GM12872 (cell line): ENCODE data around the gene SOX3.

Source experiments
- TF ChIP-seq, protein P1 (sequence below): IDR thresholded peaks from 3 replicates; pipeline ENCODE4 v1.5.1; 2011; ENCODE audit warnings: low read depth, mild to moderate bottlenecking, low read length, moderate library complexity; ENCODE audit not compliant: insufficient read depth

The SOX3 gene

DNA sequence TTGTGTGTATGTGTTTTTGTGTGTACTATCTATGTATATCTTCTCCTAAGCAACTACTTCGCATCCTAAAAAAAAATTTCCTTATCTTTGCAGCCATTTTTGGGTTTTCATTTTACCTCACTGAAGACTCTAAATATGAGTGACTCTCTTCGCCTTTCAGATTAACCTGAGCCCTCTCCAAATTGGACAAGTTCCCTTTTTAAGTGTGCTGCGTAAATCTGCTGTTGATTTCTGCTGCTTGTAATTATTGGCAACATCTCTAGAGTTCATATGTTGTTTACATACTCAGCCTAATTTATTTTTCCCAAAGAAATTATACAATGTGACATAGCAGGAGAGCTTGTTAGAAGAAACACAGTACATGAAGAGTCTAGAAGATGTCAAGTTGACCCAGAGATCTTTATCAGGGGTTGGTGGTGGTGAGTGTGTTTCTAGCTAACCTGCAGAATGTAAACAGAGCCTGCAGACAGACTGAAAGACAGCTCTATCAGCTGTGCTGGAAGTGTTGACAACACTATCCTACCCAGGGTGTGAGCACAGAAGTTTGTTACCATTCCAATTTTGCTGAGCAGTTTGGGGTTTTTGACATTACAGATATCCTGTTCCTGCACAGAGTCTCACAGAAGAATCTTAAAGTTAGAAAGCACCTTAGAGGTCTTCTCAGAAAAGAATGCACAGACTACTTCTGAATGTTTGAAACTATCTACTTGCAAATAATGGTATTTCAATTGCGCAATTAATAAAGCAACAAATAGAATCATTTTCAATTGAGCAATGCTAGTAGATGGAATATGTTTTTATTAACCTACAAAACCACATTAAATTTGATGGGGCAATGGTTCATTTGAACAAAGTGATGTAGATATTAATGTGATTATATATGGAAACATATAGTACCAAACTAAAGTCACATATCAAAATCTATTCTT is 12.5 kb downstream of the SOX3 start:
- TF ChIP-seq, protein P1, sequence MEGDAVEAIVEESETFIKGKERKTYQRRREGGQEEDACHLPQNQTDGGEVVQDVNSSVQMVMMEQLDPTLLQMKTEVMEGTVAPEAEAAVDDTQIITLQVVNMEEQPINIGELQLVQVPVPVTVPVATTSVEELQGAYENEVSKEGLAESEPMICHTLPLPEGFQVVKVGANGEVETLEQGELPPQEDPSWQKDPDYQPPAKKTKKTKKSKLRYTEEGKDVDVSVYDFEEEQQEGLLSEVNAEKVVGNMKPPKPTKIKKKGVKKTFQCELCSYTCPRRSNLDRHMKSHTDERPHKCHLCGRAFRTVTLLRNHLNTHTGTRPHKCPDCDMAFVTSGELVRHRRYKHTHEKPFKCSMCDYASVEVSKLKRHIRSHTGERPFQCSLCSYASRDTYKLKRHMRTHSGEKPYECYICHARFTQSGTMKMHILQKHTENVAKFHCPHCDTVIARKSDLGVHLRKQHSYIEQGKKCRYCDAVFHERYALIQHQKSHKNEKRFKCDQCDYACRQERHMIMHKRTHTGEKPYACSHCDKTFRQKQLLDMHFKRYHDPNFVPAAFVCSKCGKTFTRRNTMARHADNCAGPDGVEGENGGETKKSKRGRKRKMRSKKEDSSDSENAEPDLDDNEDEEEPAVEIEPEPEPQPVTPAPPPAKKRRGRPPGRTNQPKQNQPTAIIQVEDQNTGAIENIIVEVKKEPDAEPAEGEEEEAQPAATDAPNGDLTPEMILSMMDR: no peak

DNA sequence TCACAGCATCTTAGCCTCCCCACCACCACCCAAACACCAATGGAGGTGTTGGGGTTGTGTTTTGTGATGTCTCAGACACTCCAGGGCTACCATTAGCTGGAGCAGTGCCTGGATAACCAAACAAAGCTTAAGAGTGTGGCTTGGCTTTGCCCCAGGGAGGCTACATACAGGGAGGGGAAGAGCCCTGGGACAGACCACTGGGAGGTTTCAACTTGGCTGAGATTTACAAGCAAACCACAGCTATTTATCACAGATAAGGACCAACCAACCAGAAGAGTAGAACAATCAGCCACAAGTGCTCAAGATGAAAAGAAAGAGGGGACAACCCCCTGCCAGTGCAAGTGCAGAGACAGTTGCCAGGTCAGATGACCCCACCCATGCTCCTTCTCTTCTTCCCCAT is 24.1 kb downstream of the SOX3 start:
- TF ChIP-seq, protein P1: no peak

DNA sequence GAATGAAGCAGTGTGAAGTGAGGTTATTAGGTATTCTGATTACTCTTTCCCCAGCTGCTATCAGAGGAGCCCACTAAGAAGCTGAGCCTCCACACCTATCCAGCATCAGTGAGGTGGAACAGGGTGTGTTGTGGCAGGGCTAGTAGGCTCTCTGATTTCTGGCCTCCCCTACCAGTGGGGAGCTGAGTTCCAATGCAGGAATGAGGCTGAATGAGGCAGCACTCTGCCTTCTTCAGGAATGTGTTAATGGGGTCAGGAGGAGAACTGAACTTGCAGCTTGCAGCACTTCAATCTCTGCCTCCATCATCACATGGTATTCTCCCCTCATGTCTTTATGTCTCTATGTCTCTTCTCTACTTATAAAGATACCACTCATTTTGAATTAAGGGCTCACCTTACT is 26.9 kb downstream of the SOX3 start:
- TF ChIP-seq, protein P1: no peak

DNA sequence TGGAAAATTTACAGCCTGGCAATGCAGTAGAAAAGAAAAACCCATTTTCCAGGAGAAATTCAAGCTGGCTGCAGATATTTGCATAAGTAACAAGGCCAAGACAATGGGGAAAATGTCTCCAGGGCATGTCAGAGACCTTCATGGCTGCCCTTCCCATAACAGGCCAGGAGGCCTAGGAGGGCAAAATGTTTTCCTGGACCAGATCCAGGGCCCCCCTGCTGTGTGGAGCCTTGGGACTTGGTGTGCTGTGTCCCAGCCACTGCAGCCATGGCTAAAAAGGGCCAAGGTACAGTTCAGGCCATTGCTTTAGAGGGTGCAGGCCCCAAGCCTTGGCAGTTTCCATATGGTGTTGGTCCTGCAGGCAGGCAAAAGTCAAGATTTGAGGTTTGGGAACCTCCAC is 29.8 kb downstream of the SOX3 start:
- TF ChIP-seq, protein P1: no peak

DNA sequence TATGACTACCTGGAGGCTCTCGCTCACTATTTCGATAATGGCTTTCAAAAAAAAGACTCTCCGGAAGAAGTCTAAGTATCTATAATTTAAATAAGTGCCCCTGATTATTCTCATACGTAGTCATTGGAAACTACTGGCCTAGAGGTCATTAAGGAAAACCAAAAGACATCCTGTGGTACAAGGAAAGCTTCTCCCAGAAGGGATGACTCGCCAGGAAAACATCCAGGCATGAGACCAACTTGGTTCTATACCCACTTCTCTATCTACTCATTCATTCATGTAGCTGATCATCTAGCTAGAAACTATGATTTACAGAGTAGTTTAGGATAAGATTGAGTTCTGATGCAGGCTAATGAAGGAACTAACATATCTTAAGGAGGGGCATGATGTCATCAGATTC is 37.7 kb downstream of the SOX3 start:
- TF ChIP-seq, protein P1: no peak
